Loucy (cell line): ENCODE results near the gene NMT2.

Experiments
- H2AFZ ChIP-seq: fragments of 200-600 bp; sonication (generic); 2 replicates; pipeline ENCODE4 v1.6.0; 2016; ENCODE audit warnings: antibody characterized with exemption, mild to moderate bottlenecking, low read length, moderate library complexity
- H3F3A ChIP-seq: fragments of 200-600 bp; 2 replicates; pipeline ENCODE4 v1.6.0; 2016; ENCODE audit warnings: antibody characterized with exemption, low read depth, mild to moderate bottlenecking
- H3K27me3 ChIP-seq: fragments of 200-600 bp; sonication (generic); 2 replicates; pipeline ENCODE4 v1.6.1; 2014; ENCODE audit warnings: low read length, mild to moderate bottlenecking; ENCODE audit not compliant: insufficient read depth, poor library complexity, severe bottlenecking
- H3K36me3 ChIP-seq: fragments of 200-600 bp; sonication (generic); 2 replicates; pipeline ENCODE4 v1.6.1; 2016; ENCODE audit warnings: low read length; ENCODE audit not compliant: insufficient read depth
- H3K4me1 ChIP-seq: fragments of 200-600 bp; sonication (generic); 2 replicates; pipeline ENCODE4 v1.5.1; 2014; ENCODE audit warnings: low read length, mild to moderate bottlenecking; ENCODE audit not compliant: insufficient read depth, poor library complexity, severe bottlenecking
- H3K4me2 ChIP-seq: fragments of 200-600 bp; sonication (generic); 2 replicates; pipeline ENCODE4 v1.6.0; 2014; ENCODE audit warnings: antibody characterized with exemption, low read length, low read depth, mild to moderate bottlenecking; ENCODE audit not compliant: poor library complexity, severe bottlenecking
- H3K4me3 ChIP-seq: fragments of 200-600 bp; sonication (generic); 2 replicates; pipeline ENCODE4 v1.5.1; 2014; ENCODE audit warnings: low read length, mild to moderate bottlenecking, mixed read lengths; ENCODE audit not compliant: poor library complexity, severe bottlenecking
- H3K79me2 ChIP-seq: fragments of 200-600 bp; sonication (generic); 2 replicates; pipeline ENCODE4 v1.6.1; 2014; ENCODE audit warnings: low read length; ENCODE audit not compliant: insufficient read depth
- H3K9ac ChIP-seq: fragments of 200-600 bp; sonication (generic); 2 replicates; pipeline ENCODE4 v1.6.0; 2014; ENCODE audit warnings: mild to moderate bottlenecking, low read depth, low read length, moderate library complexity; ENCODE audit not compliant: poor library complexity, severe bottlenecking
- H3K9me2 ChIP-seq: fragments of 200-600 bp; sonication (generic); replicated peaks from 2 replicates; pipeline ENCODE4 v1.6.1; 2016; ENCODE audit warnings: low read depth, low read length, mixed read lengths
- H3K9me3 ChIP-seq: fragments of 200-600 bp; sonication (generic); 2 replicates; pipeline ENCODE4 v1.6.1; 2014; ENCODE audit warnings: mild to moderate bottlenecking, antibody characterized with exemption, low read length, low read depth; ENCODE audit not compliant: insufficient read depth
- H4K20me1 ChIP-seq: fragments of 200-600 bp; sonication (generic); 2 replicates; pipeline ENCODE4 v1.6.0; 2014; ENCODE audit warnings: antibody characterized with exemption, low read length, mild to moderate bottlenecking; ENCODE audit not compliant: insufficient read depth, poor library complexity, severe bottlenecking
- EZH2phosphoT487 ChIP-seq: fragments of 200-600 bp; IDR thresholded peaks from 2 replicates; pipeline ENCODE4 v1.6.1; 2018; ENCODE audit warnings: antibody characterized with exemption, mild to moderate bottlenecking, moderate library complexity, borderline replicate concordance
- TF ChIP-seq, protein P1 (sequence below): fragments of 200-600 bp; sonication (generic); conservative IDR thresholded peaks from 2 replicates; pipeline ENCODE4 v1.5.1; 2014; ENCODE audit warnings: mild to moderate bottlenecking, antibody characterized with exemption, low read length

Gene NMT2

DNA sequence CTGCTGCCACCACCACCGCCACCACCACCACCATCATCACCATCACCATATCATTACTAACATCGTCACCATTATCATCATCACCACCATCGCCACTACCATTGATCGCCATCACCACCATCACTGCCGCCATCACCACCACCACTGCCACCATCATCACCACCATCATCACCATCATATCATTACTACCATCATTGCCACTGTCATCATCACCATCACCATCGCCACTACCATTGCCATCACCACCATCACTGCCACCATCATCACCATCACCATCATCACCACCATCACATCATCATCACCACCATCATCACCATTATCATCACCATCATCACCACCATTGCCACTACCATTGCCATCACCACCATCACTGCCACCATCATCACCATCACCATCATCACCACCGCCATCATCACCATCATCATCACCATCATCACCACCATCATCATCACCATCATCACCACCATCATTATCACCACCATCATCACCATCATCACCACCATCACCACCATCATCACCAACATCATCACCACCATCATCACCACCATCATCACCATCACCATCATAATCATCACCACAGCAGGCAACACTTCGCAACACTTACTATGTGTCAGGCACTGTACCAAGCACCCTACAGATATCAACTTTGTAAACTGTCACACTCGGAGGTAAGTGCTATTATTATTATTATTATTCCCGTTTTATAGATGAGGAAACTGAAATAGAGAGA is 19.3 kb downstream of the NMT2 start:
- Histone ChIP-seq H3K27me3 (no peaks in the 10 kb centered on the region), H3F3A (peaks cover 4% of the 10 kb centered on the region; the same call in 1 of the 2 replicates), H3K36me3 (no peaks in the 10 kb centered on the region), H3K4me2 (no peak overlapping the region), H4K20me1 (peaks cover 8% of the 10 kb centered on the region), H3K4me1 (peaks cover 20% of the 10 kb centered on the region), H3K4me3 (no peak overlapping the region), H3K9ac (no peak overlapping the region), H3K79me2 (peaks cover 91% of the 10 kb centered on the region), H3K9me2 (no peaks in the 10 kb centered on the region), H3K9me3 (no peaks in the 10 kb centered on the region), H2AFZ (no peak overlapping the region)
- TF ChIP-seq, protein P1, sequence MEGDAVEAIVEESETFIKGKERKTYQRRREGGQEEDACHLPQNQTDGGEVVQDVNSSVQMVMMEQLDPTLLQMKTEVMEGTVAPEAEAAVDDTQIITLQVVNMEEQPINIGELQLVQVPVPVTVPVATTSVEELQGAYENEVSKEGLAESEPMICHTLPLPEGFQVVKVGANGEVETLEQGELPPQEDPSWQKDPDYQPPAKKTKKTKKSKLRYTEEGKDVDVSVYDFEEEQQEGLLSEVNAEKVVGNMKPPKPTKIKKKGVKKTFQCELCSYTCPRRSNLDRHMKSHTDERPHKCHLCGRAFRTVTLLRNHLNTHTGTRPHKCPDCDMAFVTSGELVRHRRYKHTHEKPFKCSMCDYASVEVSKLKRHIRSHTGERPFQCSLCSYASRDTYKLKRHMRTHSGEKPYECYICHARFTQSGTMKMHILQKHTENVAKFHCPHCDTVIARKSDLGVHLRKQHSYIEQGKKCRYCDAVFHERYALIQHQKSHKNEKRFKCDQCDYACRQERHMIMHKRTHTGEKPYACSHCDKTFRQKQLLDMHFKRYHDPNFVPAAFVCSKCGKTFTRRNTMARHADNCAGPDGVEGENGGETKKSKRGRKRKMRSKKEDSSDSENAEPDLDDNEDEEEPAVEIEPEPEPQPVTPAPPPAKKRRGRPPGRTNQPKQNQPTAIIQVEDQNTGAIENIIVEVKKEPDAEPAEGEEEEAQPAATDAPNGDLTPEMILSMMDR: no peak
- TF ChIP-seq EZH2phosphoT487: no peak

DNA sequence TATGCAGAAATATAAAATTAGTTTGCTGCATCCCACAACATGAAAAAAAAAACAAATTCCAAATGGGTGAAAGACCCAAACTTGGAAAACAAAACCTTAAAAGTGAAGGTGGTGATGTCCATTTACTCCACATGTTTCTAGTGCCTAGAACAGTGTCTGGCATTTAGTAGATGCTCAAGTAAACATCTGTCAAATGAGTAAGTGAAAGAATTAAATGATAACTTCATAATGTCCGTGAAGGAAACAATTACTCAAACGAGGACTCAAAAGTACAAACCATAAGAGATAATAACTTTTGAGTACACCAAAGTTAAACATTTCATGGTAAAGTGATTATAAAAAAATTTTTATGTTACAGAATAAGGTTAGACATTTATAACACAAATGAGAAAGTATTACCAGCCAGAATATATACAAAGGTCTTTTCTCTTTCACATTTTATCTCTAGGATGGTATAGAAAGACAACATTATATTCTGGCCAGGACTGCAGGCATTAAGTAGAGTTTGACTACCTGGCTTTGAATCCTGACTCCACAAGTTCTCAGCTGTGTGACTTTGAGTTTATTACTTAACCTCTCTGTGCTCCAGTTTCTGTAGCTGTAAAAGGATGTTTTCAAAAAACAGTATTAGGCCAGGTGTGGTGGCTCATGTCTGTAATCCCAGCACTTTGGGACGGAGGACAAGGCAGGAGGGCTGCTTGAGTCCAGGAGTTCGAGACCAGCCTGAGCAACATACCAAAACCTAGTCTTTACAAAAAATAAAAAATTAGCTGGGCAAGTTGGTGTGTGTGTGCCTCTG is 20.7 kb downstream of the NMT2 start:
- no peak overlapping the region for H3K4me2 ChIP-seq
- H3K79me2 ChIP-seq: peaks cover 94% of the 10 kb centered on the region
- peaks cover 8% of the 10 kb centered on the region for H4K20me1 ChIP-seq
- no peaks in the 10 kb centered on the region for H3K9me3 ChIP-seq
- no peak overlapping the region for H3K9ac ChIP-seq
- H2AFZ ChIP-seq: no peak overlapping the region
- H3K27me3 ChIP-seq: no peaks in the 10 kb centered on the region
- H3K36me3 ChIP-seq: no peaks in the 10 kb centered on the region
- H3K4me1 ChIP-seq: peaks cover 29% of the 10 kb centered on the region
- no peaks in the 10 kb centered on the region for H3K9me2 ChIP-seq
- no peak for TF ChIP-seq EZH2phosphoT487
- TF ChIP-seq, protein P1: no peak
- H3F3A ChIP-seq: peaks cover 5% of the 10 kb centered on the region; the same call in 1 of the 2 replicates
- H3K4me3 ChIP-seq: no peak overlapping the region

DNA sequence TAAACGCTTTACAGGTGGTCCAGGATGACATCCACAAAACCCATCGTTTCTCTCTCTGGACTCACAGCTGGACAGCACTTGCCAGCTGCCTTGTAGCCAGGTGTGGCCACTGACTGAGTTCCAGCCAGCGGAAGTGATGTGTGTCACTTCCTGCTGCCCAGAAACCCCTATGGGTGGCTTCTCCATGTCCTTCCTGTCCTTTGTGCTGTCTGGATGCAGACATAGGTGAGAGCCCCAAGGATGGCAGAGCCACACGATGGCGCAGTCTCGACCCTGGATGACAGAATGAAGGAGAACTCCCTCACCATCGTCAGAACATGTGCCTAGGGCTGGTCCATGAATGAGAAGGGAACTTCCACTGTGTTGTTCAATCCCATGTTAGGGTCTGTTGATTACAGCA is 22.1 kb downstream of the NMT2 start:
- Histone ChIP-seq H4K20me1 (peaks cover 8% of the 10 kb centered on the region), H2AFZ (no peak overlapping the region), H3K36me3 (no peaks in the 10 kb centered on the region), H3K4me1 (peaks cover 40% of the 10 kb centered on the region), H3K4me2 (no peak overlapping the region), H3K9me3 (no peaks in the 10 kb centered on the region), H3K4me3 (no peak overlapping the region), H3K79me2 (peaks cover 90% of the 10 kb centered on the region), H3K9ac (no peak overlapping the region), H3K9me2 (no peaks in the 10 kb centered on the region), H3K27me3 (no peaks in the 10 kb centered on the region), H3F3A (peaks cover 18% of the 10 kb centered on the region; the same call in 1 of the 2 replicates)
- TF ChIP-seq, protein P1: peak; percentile 19
- no peak for TF ChIP-seq EZH2phosphoT487
